Stimulated activated naive B cell treated with anti-CD40 and anti-IgM and Interleukin-4, amounts not matched to agents 10 μg/mL and 1 μg/mL and 100 μg/mL, for 72 hours (primary cell): ENCODE measurements around the gene AFF3.

Source experiments
- ATAC-seq, 2 donors: fragments of 150-1000 bp; cut with Tn5 transposase; replicated peaks; 2 replicates each; pipeline ENCODE4 v1.10.0; 2021; ENCODE audit warnings: moderate library complexity in 1 of 2
- DNase-seq: peaks from one replicate; pipeline ENCODE4 v3.0.0; 2021
- H3K27ac Mint-ChIP-seq: one replicate; pipeline ENCODE4 v1.8.0; 2022; ENCODE audit warnings: mild to moderate bottlenecking, mixed read lengths
- H3K27me3 Mint-ChIP-seq, 2 donors: one replicate each; pipeline ENCODE4 v1.8.0; 2022; ENCODE audit warnings: mixed read lengths in 2 of 2
- H3K36me3 Mint-ChIP-seq, 2 donors: one replicate each; pipeline ENCODE4 v1.8.0; 2022; ENCODE audit warnings: mixed read lengths in 2 of 2, mild to moderate bottlenecking in 1 of 2
- H3K4me1 Mint-ChIP-seq, 2 donors: one replicate each; pipeline ENCODE4 v1.8.0; 2022; ENCODE audit warnings: mixed read lengths in 2 of 2, mild to moderate bottlenecking in 1 of 2
- H3K4me3 Mint-ChIP-seq, 2 donors: one replicate each; pipeline ENCODE4 v1.8.0; 2022; ENCODE audit warnings: mild to moderate bottlenecking in 2 of 2, mixed read lengths in 2 of 2, moderate library complexity in 1 of 2
- H3K9me3 Mint-ChIP-seq, 2 donors: one replicate each; pipeline ENCODE4 v1.8.0; 2022; ENCODE audit warnings: mixed read lengths in 2 of 2, mild to moderate bottlenecking in 1 of 2

Gene AFF3

GRCh38 chr2:99857372-99857771, 285.0 kb downstream of the AFF3 start:
- DNase-seq (no peak), ATAC-seq (no peak)
- Mint-ChIP-seq H3K4me1 (peaks cover 29 to 65% of the 10 kb centered on the region in 2 donors), H3K9me3 (peaks cover 0 to 1% of the 10 kb centered on the region in 2 donors), H3K4me3 (no peak overlapping the region), H3K27ac (no peak overlapping the region), H3K27me3 (no peaks in the 10 kb centered on the region), H3K36me3 (peaks cover 12 to 36% of the 10 kb centered on the region in 2 donors)

- Mint-ChIP-seq H3K4me3 (no peak overlapping the region), H3K36me3 (peaks cover 15 to 37% of the 10 kb centered on the region in 2 donors), H3K9me3 (peaks cover 0 to 1% of the 10 kb centered on the region in 2 donors), H3K27me3 (no peaks in the 10 kb centered on the region), H3K4me1 (peaks cover 23 to 63% of the 10 kb centered on the region in 2 donors), H3K27ac (no peak overlapping the region)
- DNase-seq (no peak), ATAC-seq (no peak)
These were observed 286.3 kb downstream of the AFF3 start for GRCh38 chr2:99856119-99856518.

- DNase-seq (no peak), ATAC-seq (no peak)
- Mint-ChIP-seq H3K4me1 (peaks cover 22 to 53% of the 10 kb centered on the region in 2 donors), H3K27ac (no peak overlapping the region), H3K9me3 (peaks cover 0 to 1% of the 10 kb centered on the region in 2 donors), H3K4me3 (no peak overlapping the region), H3K36me3 (peaks cover 17 to 41% of the 10 kb centered on the region in 2 donors), H3K27me3 (no peaks in the 10 kb centered on the region)
These were observed 288.0 kb downstream of the AFF3 start for GRCh38 chr2:99854236-99854852.

- H3K27me3 Mint-ChIP-seq, result no peaks in the 10 kb centered on the region
- no peak overlapping the region for H3K4me3 Mint-ChIP-seq
- ATAC-seq (no peak), DNase-seq (no peak)
- H3K36me3 Mint-ChIP-seq, result peaks cover 19 to 42% of the 10 kb centered on the region in 2 donors
- peaks cover 16 to 40% of the 10 kb centered on the region in 2 donors for H3K4me1 Mint-ChIP-seq
- H3K27ac Mint-ChIP-seq, result no peak overlapping the region
- peaks cover 0 to 1% of the 10 kb centered on the region in 2 donors for H3K9me3 Mint-ChIP-seq
These were observed 289.4 kb downstream of the AFF3 start for GRCh38 chr2:99852956-99853355.

- no peak for DNase-seq
- H3K27ac Mint-ChIP-seq, result peak overlapping the region; percentile 59
- H3K4me3 Mint-ChIP-seq, result no peak overlapping the region
- H3K4me1 Mint-ChIP-seq, result peaks cover 15 to 42% of the 10 kb centered on the region in 2 donors
- ATAC-seq, result no peak
- H3K27me3 Mint-ChIP-seq, result no peaks in the 10 kb centered on the region
- peaks cover 0 to 1% of the 10 kb centered on the region in 2 donors for H3K9me3 Mint-ChIP-seq
- H3K36me3 Mint-ChIP-seq, result peaks cover 23 to 42% of the 10 kb centered on the region in 2 donors
These were observed 289.9 kb downstream of the AFF3 start for GRCh38 chr2:99852376-99852934.

GRCh38 chr2:99851811-99852210, 290.6 kb downstream of the AFF3 start:
- DNase-seq, result no peak
- peaks cover 0 to 1% of the 10 kb centered on the region in 2 donors for H3K9me3 Mint-ChIP-seq
- H3K4me1 Mint-ChIP-seq, result peaks cover 15 to 42% of the 10 kb centered on the region in 2 donors
- ATAC-seq, result no peak
- no peaks in the 10 kb centered on the region for H3K27me3 Mint-ChIP-seq
- peaks cover 23 to 42% of the 10 kb centered on the region in 2 donors for H3K36me3 Mint-ChIP-seq
- H3K4me3 Mint-ChIP-seq, result no peak overlapping the region
- H3K27ac Mint-ChIP-seq, result peak overlapping the region; percentile 22

- no peak for ATAC-seq
- DNase-seq, result no peak
- Mint-ChIP-seq H3K36me3 (peaks cover 23 to 42% of the 10 kb centered on the region in 2 donors), H3K4me1 (peaks cover 17 to 42% of the 10 kb centered on the region in 2 donors), H3K27ac (no peak overlapping the region), H3K9me3 (peaks cover 0 to 1% of the 10 kb centered on the region in 2 donors), H3K4me3 (no peak overlapping the region), H3K27me3 (no peaks in the 10 kb centered on the region)
These were observed 291.3 kb downstream of the AFF3 start for GRCh38 chr2:99851089-99851488.

GRCh38 chr2:99850084-99850710, 292.2 kb downstream of the AFF3 start:
- Mint-ChIP-seq H3K4me1 (peaks cover 17 to 33% of the 10 kb centered on the region in 2 donors), H3K36me3 (peaks cover 19 to 39% of the 10 kb centered on the region in 2 donors), H3K9me3 (no peaks in the 10 kb centered on the region), H3K4me3 (no peak overlapping the region), H3K27me3 (no peaks in the 10 kb centered on the region), H3K27ac (peak overlapping the region; percentile 14)
- ATAC-seq (no peak), DNase-seq (no peak)

GRCh38 chr2:99846462-99847107, 295.8 kb downstream of the AFF3 start:
- no peak overlapping the region for H3K27ac Mint-ChIP-seq
- H3K36me3 Mint-ChIP-seq, result peaks cover 10 to 26% of the 10 kb centered on the region in 2 donors
- no peak for DNase-seq
- no peak for ATAC-seq
- no peaks in the 10 kb centered on the region for H3K9me3 Mint-ChIP-seq
- H3K27me3 Mint-ChIP-seq, result no peaks in the 10 kb centered on the region
- peaks cover 18 to 29% of the 10 kb centered on the region in 2 donors for H3K4me1 Mint-ChIP-seq
- no peak overlapping the region for H3K4me3 Mint-ChIP-seq

GRCh38 chr2:99845296-99845695, 297.1 kb downstream of the AFF3 start:
- Mint-ChIP-seq H3K27me3 (no peaks in the 10 kb centered on the region), H3K36me3 (peaks cover 14 to 37% of the 10 kb centered on the region in 2 donors), H3K4me3 (no peak overlapping the region), H3K4me1 (peaks cover 17 to 38% of the 10 kb centered on the region in 2 donors), H3K27ac (no peak overlapping the region), H3K9me3 (no peaks in the 10 kb centered on the region)
- DNase-seq, result no peak
- no peak for ATAC-seq

- DNase-seq, result no peak
- Mint-ChIP-seq H3K36me3 (peaks cover 12 to 35% of the 10 kb centered on the region in 2 donors), H3K27me3 (no peaks in the 10 kb centered on the region), H3K9me3 (no peaks in the 10 kb centered on the region), H3K4me1 (peaks cover 13 to 39% of the 10 kb centered on the region in 2 donors), H3K27ac (peak overlapping the region; percentile 65), H3K4me3 (no peak overlapping the region)
- ATAC-seq, result no peak
These were observed 299.9 kb downstream of the AFF3 start for GRCh38 chr2:99842451-99842850.

GRCh38 chr2:99841749-99842148, 300.6 kb downstream of the AFF3 start:
- no peak for DNase-seq
- Mint-ChIP-seq H3K9me3 (no peaks in the 10 kb centered on the region), H3K27ac (peak overlapping the region; percentile 20), H3K27me3 (no peaks in the 10 kb centered on the region), H3K36me3 (peaks cover 15 to 42% of the 10 kb centered on the region in 2 donors), H3K4me3 (no peak overlapping the region), H3K4me1 (peaks cover 15 to 42% of the 10 kb centered on the region in 2 donors)
- ATAC-seq, result no peak

- H3K4me3 Mint-ChIP-seq, result no peak overlapping the region
- H3K36me3 Mint-ChIP-seq, result peaks cover 19 to 47% of the 10 kb centered on the region in 2 donors
- no peaks in the 10 kb centered on the region for H3K27me3 Mint-ChIP-seq
- H3K9me3 Mint-ChIP-seq, result no peaks in the 10 kb centered on the region
- peaks cover 15 to 42% of the 10 kb centered on the region in 2 donors for H3K4me1 Mint-ChIP-seq
- peak overlapping the region; percentile 47 for H3K27ac Mint-ChIP-seq
- DNase-seq (no peak), ATAC-seq (no peak)
These were observed 301.6 kb downstream of the AFF3 start for GRCh38 chr2:99840831-99841230.
